GM12872 (cell line): ENCODE results near the gene NMBR.

Experiments used
- TF ChIP-seq, protein P1 (sequence below): IDR thresholded peaks from 3 replicates; pipeline ENCODE4 v1.5.1; 2011; ENCODE audit warnings: low read depth, mild to moderate bottlenecking, low read length, moderate library complexity; ENCODE audit not compliant: insufficient read depth

The NMBR gene

GRCh38 chr6:142047934-142048592 lies 98.9 kb downstream of the NMBR start:
- TF ChIP-seq, protein P1, sequence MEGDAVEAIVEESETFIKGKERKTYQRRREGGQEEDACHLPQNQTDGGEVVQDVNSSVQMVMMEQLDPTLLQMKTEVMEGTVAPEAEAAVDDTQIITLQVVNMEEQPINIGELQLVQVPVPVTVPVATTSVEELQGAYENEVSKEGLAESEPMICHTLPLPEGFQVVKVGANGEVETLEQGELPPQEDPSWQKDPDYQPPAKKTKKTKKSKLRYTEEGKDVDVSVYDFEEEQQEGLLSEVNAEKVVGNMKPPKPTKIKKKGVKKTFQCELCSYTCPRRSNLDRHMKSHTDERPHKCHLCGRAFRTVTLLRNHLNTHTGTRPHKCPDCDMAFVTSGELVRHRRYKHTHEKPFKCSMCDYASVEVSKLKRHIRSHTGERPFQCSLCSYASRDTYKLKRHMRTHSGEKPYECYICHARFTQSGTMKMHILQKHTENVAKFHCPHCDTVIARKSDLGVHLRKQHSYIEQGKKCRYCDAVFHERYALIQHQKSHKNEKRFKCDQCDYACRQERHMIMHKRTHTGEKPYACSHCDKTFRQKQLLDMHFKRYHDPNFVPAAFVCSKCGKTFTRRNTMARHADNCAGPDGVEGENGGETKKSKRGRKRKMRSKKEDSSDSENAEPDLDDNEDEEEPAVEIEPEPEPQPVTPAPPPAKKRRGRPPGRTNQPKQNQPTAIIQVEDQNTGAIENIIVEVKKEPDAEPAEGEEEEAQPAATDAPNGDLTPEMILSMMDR = no peak

- TF ChIP-seq, protein P1 = no peak
Observed at GRCh38 chr6:142045380-142046278, 101.3 kb downstream of the NMBR start.

- TF ChIP-seq, protein P1 = no peak
Observed at GRCh38 chr6:142035890-142036289, 111.0 kb downstream of the NMBR start.

DNA sequence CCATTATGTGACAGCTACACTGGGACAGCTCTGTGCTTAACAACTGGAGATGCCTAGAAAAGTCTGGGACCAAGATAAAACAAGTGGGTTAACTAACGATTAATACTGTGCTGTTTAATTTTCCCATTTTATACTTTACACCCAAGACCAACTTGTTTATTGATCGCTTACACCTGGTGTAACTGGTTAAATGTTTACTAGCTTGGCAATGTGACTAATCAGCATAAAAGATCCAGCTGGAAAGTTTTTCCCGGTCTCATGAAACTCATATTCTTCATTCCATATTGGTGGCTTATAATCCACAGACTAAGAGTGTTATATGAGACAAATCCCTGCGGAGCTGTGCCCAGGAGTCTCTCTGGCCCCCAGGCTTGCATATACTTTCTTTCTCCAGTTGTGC lies 115.9 kb downstream of the NMBR start:
- TF ChIP-seq, protein P1 = no peak

GRCh38 chr6:142030115-142030619 lies 116.8 kb downstream of the NMBR start:
- TF ChIP-seq, protein P1 = no peak

- TF ChIP-seq, protein P1 = no peak
Observed at GRCh38 chr6:142028527-142028926, 118.4 kb downstream of the NMBR start.

- TF ChIP-seq, protein P1 = no peak
Observed at GRCh38 chr6:142027074-142027473, 119.8 kb downstream of the NMBR start.
